Coronary artery (tissue), 2 donors: ENCODE measurements around the gene PIKFYVE.

Source experiments
- DNase-seq: peaks from one replicate; pipeline ENCODE4 v3.0.0-alpha.2; 2017; ENCODE audit warnings: low spot score
- H3K27ac ChIP-seq, 2 donors: fragments of 200-600 bp; sonication (generic); one replicate each; pipeline ENCODE4 v1.5.1; 2016 to 2019
- H3K4me3 ChIP-seq: fragments of 200-600 bp; sonication (generic); 2 replicates; pipeline ENCODE4 v1.5.1; 2016; ENCODE audit warnings: mild to moderate bottlenecking, moderate library complexity
- CTCF ChIP-seq: fragments of 200-600 bp; sonication (generic); IDR thresholded peaks from one replicate; pipeline ENCODE4 v1.5.1; 2019; ENCODE audit warnings: antibody characterized with exemption

Gene PIKFYVE

GRCh38 chr2:208304695-208305094, 38.6 kb downstream of the PIKFYVE start:
- Histone ChIP-seq H3K4me3 (no peak overlapping the region), H3K27ac (no peak overlapping the region)
- DNase-seq: no peak
- no peak for TF ChIP-seq CTCF

GRCh38 chr2:208306291-208306690, 40.2 kb downstream of the PIKFYVE start:
- Histone ChIP-seq H3K4me3 (no peak overlapping the region), H3K27ac (no peak overlapping the region)
- no peak for TF ChIP-seq CTCF
- DNase-seq: no peak

GRCh38 chr2:208311321-208311720, 45.3 kb downstream of the PIKFYVE start:
- no peak for DNase-seq
- Histone ChIP-seq H3K4me3 (no peak overlapping the region), H3K27ac (no peak overlapping the region)
- TF ChIP-seq CTCF: no peak

GRCh38 chr2:208311954-208312353, 45.9 kb downstream of the PIKFYVE start:
- no peak overlapping the region for H3K27ac ChIP-seq
- DNase-seq: no peak
- no peak overlapping the region for H3K4me3 ChIP-seq
- no peak for TF ChIP-seq CTCF

GRCh38 chr2:208315081-208315788, 49.2 kb downstream of the PIKFYVE start:
- no peak for TF ChIP-seq CTCF
- DNase-seq: no peak
- Histone ChIP-seq H3K27ac (no peak overlapping the region), H3K4me3 (no peak overlapping the region)

- Histone ChIP-seq H3K27ac (peak overlapping the region; percentile 27 to 32), H3K4me3 (no peak overlapping the region)
- no peak for DNase-seq
- TF ChIP-seq CTCF: no peak
These were observed 52.1 kb downstream of the PIKFYVE start for GRCh38 chr2:208318127-208318526.

GRCh38 chr2:208319391-208319790, 53.3 kb downstream of the PIKFYVE start:
- DNase-seq: no peak
- Histone ChIP-seq H3K27ac (peak overlapping the region; percentile 44 to 62), H3K4me3 (no peak overlapping the region)
- no peak for TF ChIP-seq CTCF
